NCI-H524 (cell line): ENCODE data around the gene PLXND1.
"Not testable (repeated sequence)": the region's sequence is repeated elsewhere in the genome, so short reads cannot be mapped to it uniquely, and the experiment has no call there.

Experiments used
- DNase-seq, 2 experiments: peaks; one replicate each; lab custom pipeline; 2025; lab: John Stamatoyannopoulos, UW

The PLXND1 gene, protein sequence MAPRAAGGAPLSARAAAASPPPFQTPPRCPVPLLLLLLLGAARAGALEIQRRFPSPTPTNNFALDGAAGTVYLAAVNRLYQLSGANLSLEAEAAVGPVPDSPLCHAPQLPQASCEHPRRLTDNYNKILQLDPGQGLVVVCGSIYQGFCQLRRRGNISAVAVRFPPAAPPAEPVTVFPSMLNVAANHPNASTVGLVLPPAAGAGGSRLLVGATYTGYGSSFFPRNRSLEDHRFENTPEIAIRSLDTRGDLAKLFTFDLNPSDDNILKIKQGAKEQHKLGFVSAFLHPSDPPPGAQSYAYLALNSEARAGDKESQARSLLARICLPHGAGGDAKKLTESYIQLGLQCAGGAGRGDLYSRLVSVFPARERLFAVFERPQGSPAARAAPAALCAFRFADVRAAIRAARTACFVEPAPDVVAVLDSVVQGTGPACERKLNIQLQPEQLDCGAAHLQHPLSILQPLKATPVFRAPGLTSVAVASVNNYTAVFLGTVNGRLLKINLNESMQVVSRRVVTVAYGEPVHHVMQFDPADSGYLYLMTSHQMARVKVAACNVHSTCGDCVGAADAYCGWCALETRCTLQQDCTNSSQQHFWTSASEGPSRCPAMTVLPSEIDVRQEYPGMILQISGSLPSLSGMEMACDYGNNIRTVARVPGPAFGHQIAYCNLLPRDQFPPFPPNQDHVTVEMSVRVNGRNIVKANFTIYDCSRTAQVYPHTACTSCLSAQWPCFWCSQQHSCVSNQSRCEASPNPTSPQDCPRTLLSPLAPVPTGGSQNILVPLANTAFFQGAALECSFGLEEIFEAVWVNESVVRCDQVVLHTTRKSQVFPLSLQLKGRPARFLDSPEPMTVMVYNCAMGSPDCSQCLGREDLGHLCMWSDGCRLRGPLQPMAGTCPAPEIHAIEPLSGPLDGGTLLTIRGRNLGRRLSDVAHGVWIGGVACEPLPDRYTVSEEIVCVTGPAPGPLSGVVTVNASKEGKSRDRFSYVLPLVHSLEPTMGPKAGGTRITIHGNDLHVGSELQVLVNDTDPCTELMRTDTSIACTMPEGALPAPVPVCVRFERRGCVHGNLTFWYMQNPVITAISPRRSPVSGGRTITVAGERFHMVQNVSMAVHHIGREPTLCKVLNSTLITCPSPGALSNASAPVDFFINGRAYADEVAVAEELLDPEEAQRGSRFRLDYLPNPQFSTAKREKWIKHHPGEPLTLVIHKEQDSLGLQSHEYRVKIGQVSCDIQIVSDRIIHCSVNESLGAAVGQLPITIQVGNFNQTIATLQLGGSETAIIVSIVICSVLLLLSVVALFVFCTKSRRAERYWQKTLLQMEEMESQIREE (N-terminal part only)

GRCh38 chr3:129606636-129607390, at the start of gene PLXND1:
Gene PLXND1, minus strand, starts transcription at chr3:129606676. Its CDS starts 37 bp downstream, at chr3:129606639.
- peak; percentile 25 to 27 for DNase-seq

GRCh38 chr3:129655291-129655700, 48.8 kb upstream of the PLXND1 start:
- DNase-seq: no peak

DNA sequence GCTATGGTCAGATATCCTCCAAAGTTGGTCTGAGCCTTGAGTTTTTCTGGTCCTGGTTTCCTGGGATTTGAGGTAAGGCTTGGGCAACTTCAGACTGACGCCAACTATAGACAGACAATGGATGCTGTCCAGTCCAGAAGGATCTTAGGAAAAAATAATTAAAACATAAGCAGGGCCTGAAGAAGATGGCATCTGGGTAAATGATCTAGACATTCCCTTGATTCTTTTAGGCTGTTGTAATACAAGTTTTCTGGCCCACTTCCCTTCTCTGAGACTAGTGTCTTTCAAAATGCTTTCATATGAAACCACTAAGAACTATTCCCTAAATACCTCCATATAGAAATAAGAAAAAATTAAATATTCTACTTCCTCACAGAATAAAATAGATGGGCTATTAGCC, 47.7 kb upstream of the PLXND1 start:
- DNase-seq: no peak

DNA sequence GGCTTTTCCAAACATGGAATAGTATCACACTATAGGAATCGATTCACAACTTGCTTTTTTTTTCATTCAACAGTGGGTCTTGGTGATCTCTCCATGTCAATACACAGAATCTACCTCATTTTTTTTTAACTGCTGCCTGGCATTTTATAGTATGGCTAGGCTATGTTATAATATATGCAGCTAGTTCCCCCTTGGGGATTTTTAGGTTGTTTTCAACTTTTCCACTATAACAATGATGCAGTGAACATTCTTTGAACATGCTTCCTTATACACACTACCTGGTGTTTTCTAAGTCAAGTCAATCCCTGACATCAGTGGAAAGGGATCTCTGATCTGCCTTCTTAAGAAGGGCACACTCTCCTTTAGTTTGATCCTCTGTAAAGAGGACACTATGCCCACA, 46.5 kb upstream of the PLXND1 start:
- DNase-seq: no peak

DNA sequence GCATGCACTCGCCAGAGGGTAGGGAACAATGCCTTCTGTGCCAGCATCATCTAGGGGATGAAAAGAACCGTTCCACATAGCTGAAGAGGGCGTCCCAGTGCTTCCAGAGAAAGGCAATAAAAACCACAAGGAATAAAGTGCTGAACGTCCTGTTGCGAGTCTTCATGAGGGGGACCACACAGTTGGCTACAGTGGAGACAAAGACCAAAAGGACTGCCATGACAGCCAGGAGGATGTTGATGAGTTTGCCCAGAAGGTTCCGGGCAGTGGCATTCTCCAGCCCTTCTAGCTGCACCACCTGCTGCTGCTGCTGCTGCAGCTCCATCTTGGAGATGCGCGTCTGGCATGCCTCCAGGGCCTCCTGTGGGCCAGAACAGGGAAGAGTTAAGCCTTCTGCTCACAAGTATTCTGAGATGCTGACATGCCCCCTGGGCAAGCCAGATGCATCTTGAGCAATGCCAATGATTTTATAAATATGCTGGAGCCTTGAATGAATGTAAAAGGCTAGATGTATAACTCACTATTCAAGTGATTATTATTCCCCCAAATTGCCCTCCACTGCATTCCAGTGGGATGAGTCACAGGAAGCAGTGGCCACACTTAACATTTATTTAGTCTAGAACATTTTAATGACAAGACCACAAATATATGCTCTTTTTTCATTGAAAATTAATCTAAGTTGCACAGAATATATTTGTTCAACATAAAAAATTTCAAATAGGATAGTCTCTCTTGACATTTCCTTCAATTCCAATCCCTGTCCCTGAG, 45.1 kb upstream of the PLXND1 start:
- peak; percentile 77 to 90 for DNase-seq

DNA sequence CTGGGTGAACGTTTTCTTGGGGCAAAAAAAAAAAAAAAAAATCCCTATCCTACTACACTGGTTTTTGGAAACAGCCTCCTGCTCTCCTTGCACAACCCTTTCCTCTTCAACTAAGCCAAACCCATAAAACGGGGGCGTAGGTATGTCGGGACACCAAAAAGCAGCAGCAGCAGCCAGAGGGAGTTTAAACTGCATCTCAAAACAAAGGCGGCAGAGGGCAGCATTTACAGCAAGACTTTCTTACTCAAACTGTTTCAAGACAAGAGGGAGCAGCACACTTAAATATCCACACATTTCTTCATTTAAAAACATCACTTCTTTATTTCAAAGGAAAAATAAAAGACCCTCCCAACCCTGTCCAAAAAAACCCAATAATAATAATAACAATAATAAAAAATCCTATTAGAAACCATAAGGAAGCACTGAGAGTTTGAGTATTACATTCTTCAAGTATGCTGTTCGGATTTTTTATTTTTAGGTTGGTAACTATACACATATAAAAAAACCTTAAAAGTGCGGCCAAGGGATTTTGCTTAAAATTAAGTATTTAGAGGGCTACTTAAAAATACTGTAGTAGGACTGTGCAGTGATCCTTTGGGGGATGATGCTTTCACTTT, 43.9 kb upstream of the PLXND1 start:
- peak; percentile 42 to 60 for DNase-seq

DNA sequence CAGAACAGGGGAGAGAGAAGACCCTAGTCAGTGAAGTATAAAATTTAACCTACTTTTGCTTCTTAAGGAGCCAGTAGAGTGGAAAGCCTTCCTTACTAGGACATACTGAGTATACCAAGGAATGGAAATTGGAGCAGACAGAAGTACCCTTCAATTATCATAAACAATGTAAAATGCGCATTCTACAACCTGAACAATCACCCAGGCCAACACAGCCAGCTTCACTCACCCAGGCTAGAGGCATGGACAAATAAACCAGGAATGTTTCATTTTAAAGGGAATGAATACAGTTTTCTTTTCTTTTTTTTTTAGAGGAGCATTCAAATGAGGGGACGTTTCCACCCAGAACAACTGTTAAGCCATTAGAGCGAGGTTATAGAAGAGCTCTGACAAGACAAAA, 41.9 kb upstream of the PLXND1 start:
- DNase-seq: no peak

- DNase-seq: peak; percentile 46 to 84
Observed at GRCh38 chr3:129645286-129645685, 38.8 kb upstream of the PLXND1 start.

DNA sequence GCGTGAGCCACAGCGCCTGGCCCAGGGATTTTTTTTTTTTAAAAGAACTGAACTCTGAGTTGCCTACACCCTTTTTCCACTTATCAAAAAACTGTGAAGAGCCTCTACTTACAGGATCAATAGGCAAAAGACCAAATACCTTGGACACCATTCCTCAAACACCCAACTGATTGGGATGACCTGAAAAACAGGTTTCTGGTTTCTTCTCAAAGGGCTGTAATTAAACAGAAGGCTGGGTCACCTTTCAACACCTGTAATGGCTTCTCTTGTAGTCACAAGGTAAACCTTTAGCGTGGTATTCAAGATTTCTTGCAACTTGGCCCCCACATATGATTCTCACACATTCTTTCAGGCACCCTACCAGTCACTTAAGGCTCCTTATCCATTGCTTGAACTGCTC, 38.4 kb upstream of the PLXND1 start:
- no peak for DNase-seq

DNA sequence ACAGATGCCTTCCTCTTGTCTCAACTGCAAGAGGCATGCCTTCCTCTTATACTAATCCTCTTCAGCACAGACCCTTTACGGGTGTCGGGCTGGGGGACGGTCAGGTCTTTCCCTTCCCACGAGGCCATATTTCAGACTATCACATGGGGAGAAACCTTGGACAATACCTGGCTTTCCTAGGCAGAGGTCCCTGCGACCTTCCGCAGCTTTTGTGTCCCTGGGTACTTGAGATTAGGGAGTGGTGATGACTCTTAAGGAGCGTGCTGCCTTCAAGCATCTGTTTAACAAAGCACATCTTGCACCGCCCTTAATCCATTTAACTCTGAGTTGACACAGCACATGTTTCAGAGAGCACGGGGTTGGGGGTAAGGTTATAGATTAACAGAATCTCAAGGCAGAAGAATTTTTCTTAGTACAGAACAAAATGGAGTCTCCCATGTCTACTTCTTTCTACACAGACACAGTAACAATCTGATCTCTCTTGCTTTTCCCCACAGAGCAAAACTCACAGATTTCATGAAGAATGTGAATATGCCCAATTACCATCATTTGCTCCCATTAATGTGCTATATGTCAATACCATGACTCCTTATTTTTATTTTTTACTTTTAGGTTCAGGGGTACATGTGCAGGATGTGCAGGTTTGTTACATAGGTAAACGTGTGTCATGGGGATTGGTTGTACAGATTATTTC, 35.2 kb upstream of the PLXND1 start:
- DNase-seq: not testable (repeated sequence)

- not testable (repeated sequence) for DNase-seq
Observed at GRCh38 chr3:129640985-129641384, 34.5 kb upstream of the PLXND1 start.

DNA sequence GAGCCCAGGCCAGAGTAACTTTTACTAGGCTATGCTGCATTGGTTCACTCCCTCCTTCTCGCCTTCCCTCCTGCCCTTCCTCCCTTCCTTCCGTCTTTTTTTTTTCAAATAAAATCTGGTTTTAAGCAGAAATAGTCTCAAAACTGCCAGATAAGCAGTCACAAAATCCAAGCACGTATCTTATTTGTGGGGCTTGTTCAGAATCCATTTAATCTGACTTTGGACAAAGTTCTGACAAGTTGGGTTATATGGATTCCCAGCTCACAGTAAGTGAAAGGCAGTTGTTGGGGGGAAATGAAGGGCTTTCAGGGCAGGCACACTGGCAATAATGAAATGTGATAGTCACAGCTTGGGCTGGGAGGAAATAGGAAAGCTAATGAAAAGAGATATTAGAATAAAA, 32.0 kb upstream of the PLXND1 start:
- no peak for DNase-seq

DNA sequence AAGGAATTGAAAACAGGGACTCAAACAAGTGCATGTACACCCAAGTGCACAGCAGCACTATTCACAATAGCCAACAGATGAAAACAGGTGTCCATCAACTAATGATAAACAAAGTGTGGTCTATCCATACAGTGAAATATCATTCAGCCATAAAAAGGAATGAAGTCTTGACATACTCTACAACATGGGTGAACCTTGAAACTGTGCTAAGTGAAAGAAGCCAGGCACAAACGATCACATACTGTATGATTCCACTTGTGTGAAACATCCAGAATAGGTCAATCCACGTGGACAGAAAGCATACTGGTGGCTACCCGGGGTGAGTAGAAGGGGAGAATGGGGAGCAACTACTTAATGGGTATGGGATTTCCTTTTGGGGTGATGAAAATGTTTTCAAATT, 29.6 kb upstream of the PLXND1 start:
- no peak for DNase-seq

DNA sequence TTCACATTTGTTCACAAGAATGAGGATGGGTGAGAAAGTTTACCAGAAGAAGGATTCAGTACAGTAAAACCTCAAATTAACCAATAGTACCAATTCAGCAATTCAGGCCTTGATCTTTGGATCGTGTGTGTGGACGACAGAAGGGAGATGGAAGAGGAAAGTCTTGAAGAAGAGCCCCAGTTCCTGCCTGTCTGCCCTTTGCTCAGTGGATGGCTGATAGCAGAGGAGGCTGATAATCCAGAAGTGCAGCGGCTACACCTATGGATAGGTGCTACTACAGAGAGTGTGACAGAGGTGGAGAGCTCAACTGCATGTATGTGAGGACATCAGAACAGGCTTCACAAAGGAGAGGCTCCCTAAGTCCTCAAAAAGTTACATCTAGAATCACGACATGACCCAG, 29.2 kb upstream of the PLXND1 start:
- no peak for DNase-seq

DNA sequence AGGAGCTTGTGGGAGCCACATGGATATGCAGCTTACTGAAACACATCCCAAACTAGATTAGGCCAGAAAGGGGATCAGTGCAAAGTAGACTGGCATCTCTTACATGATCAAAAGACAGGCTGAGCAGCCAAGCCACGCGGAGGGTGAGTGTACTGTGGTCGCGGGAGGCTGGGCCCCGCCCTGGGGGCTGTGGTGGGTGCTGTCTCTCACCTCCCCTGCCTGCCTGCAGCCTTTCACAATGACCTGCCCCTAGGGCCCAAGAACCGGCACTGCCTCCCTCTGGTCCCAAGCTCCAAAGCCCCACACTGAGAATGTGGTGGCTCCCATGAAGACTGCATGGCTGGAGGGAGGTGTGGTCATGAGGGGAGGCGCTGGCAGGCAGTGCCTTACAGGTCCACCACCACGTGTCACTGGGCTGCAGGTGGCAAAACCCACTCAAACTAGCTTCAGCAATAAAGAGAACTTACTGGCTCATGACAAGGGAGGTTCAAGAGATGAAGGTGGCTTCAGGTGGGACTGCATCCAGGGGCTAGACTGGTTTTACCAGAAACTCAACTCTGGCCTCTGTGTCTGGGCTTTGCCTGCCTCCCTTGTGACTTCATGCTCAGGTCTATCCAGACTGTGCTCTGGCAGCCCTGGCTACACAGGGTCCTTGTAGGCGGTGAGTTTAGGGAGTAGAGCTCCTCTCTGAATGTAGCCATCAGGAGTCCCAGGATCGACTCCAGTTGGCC, 27.4 kb upstream of the PLXND1 start:
- DNase-seq: peak; percentile 82 to 97

DNA sequence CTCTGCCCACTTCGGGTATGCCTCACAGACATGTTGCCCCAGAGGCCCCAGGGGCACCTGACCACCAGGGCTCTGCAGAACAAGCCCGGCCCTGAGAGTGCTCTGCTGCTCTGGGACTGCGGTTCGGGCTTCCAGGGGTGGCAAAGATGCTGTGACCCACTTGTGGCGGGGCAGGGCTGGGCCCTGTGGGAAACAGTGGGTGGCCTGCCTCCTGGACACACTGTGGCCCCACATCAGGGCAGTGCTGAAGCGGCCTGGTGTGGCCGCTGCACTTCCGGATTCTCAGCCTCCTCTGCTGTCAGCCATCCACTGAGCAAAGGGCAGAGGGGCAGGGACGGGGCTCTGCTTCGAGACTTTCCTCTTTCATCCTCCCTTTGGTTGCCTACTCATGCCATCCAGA, 26.5 kb upstream of the PLXND1 start:
- DNase-seq: no peak

GRCh38 chr3:129632556-129632955, 26.1 kb upstream of the PLXND1 start:
- DNase-seq: no peak

DNA sequence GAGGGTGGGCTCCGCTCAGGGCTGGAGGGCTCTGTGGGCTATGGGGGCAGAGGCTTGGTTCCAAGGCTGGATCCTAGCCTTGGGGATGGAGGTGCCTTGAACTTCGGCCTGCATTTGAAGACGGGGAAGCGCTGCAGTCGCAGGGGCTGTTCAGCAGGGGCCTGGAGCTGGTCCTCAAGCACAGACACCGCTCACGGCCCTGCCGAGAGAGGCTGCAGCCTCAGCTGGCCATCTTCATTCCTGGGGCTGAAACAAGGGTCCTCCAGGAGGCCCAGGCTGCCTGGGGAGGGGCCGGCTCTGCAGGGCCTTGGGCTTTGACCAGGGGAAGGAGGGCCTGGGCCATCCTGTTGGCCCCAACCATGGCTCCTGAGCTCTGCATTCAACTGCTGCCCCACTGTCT, 25.6 kb upstream of the PLXND1 start:
- DNase-seq: no peak

DNA sequence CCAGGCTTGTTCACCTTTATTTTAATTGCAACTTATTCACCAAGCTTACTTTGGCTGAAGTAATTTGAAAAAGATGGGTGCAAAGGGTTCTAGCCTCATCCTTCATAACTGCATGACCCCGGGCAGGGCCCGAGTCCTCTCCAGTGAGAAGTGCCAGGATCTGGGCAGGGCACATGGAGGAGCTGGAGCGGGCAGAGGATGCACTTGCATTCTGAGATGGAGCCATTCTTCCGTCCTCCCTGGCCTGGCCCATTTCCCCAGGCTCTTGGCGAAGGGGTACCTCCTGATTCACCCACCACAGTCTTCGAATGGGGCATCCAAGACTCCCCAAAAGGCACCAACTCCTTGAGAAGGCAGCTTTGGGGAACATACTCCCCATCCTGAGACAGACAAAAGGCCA, 22.5 kb upstream of the PLXND1 start:
- no peak for DNase-seq
